OCI-LY7 (cell line): ENCODE measurements around the gene FRMD7.

Experiments used
- CTCF ChIP-seq: fragments of 200-600 bp; sonication (generic); conservative IDR thresholded peaks from 2 replicates; pipeline ENCODE4 v1.5.1; 2014; ENCODE audit warnings: mild to moderate bottlenecking, antibody characterized with exemption, low read length, moderate library complexity, mixed read lengths
- EZH2phosphoT487 ChIP-seq: fragments of 200-600 bp; sonication (generic); IDR thresholded peaks from 2 replicates; pipeline ENCODE4 v1.6.1; 2018; ENCODE audit warnings: low read depth, borderline replicate concordance, mild to moderate bottlenecking, mixed run types, antibody characterized with exemption, low read length, moderate library complexity, mixed read lengths

GRCh38 chrX:132045456-132045855, 82.4 kb downstream of the FRMD7 start:
- TF ChIP-seq CTCF = no peak
- TF ChIP-seq EZH2phosphoT487 = no peak
